ENCODE data around the gene SMC2. TPM values are rescaled to one million over a fixed set of nuclear protein-coding genes. Genes with fewer than 3 reads are reported as not detected.

SMC2 gene
- total RNA-seq, 1 donor from 2014 or later: 7.8 TPM

DNA sequence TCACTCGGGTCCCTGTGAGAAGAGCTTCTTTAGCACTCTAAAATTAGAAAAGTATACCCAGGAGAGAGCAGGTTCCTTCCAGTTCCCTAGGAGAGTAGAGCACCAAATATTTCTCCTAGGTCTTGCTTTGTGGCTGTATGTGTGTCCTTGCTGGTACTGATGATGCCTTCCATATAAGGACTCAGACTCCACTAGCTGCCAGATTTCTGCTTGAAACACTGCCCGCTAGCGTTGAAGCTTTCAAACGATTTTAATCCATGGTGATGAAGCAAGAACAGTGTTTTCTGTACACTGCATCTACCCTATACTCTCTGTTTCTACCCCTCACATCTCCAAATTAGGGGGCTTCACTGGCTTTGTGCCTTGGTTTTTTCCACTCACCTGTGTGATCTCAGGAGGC lies 2.4 kb upstream of the SMC2 start:
- no peaks in the 10 kb centered on the region for H3K27me3 ChIP-seq
- H3K36me3 ChIP-seq: no peaks in the 10 kb centered on the region
- intact Hi-C loops (cut with DNase I): no loop called here
- H3K9me3 ChIP-seq: no peaks in the 10 kb centered on the region
- H3K4me3 ChIP-seq: peak overlapping the region; percentile 9
- ATAC-seq (peak; percentile 57), DNase-seq (no peak)
- TF ChIP-seq, protein P1, sequence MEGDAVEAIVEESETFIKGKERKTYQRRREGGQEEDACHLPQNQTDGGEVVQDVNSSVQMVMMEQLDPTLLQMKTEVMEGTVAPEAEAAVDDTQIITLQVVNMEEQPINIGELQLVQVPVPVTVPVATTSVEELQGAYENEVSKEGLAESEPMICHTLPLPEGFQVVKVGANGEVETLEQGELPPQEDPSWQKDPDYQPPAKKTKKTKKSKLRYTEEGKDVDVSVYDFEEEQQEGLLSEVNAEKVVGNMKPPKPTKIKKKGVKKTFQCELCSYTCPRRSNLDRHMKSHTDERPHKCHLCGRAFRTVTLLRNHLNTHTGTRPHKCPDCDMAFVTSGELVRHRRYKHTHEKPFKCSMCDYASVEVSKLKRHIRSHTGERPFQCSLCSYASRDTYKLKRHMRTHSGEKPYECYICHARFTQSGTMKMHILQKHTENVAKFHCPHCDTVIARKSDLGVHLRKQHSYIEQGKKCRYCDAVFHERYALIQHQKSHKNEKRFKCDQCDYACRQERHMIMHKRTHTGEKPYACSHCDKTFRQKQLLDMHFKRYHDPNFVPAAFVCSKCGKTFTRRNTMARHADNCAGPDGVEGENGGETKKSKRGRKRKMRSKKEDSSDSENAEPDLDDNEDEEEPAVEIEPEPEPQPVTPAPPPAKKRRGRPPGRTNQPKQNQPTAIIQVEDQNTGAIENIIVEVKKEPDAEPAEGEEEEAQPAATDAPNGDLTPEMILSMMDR (IDR thresholded peaks at IDR 0.05): peak; percentile 51
- H3K4me1 ChIP-seq: peaks cover 21% of the 10 kb centered on the region
- peak overlapping the region; percentile 75 for H3K27ac ChIP-seq

DNA sequence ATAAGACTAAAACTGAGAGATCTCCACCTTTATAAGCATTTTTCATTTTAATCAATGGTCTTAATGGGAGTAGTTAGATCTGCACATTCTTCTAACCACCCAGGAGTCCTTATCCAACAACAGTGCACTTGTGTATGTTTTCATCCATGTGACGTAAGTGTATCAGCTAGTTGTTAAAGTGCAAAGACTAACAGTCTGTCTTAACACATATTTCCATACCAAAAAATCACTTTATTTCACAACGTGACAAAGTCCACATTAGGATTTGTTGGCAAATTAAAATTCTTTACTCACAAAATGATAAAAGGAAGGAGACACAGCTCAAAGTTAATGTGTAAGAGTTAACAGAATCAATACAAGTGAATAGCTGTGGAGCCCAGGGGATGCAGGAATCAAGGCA lies 1.9 kb upstream of the SMC2 start:
- H3K27ac ChIP-seq: no peak overlapping the region
- intact Hi-C loops (cut with DNase I): no loop called here
- ATAC-seq: no peak
- peaks cover 21% of the 10 kb centered on the region for H3K4me1 ChIP-seq
- no peaks in the 10 kb centered on the region for H3K36me3 ChIP-seq
- H3K9me3 ChIP-seq: no peaks in the 10 kb centered on the region
- H3K27me3 ChIP-seq: no peaks in the 10 kb centered on the region
- DNase-seq: no peak
- TF ChIP-seq, protein P1 (IDR thresholded peaks at IDR 0.05): no peak
- H3K4me3 ChIP-seq: no peak overlapping the region

DNA sequence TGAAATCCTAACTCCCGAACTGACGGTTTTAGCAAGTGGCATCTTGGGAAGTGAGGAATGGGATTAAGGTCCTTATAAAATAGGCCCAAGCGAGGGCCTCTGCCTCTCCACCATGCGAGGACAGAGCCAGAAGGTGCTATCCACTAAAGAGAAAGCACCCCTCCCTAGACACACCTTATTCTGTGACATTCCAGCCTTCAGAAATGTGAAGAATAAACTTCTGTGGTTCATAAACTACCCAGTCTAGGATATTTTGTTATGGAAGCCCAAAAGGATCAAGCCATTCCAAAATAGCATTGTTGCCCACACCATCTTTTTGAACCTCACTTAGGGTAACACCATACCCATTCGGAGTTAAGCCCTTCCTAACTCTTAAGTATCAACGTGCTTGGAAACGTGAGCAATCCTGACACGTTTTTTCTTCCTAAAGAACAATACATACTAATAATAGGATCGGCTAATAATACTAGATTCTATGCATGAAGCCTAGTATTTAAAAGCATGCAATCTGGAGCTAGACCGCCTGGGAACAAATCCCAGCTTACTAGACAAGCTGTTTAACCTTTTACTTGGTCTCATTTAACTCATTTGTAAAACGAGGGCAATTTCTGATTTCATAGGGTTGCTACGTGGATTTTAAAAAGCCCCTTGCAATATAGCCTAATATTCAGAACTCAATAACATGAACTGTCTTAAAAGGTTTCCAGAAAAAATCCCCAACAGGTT lies 1.1 kb upstream of the SMC2 start:
- intact Hi-C loops (cut with DNase I): no loop called here
- Histone ChIP-seq H3K4me3 (peak overlapping the region; percentile 60), H3K4me1 (peaks cover 21% of the 10 kb centered on the region), H3K36me3 (no peaks in the 10 kb centered on the region), H3K27ac (peak overlapping the region; percentile 93), H3K9me3 (no peaks in the 10 kb centered on the region), H3K27me3 (no peaks in the 10 kb centered on the region)
- TF ChIP-seq, protein P1 (IDR thresholded peaks at IDR 0.05): no peak
- ATAC-seq (no peak), DNase-seq (no peak)

DNA sequence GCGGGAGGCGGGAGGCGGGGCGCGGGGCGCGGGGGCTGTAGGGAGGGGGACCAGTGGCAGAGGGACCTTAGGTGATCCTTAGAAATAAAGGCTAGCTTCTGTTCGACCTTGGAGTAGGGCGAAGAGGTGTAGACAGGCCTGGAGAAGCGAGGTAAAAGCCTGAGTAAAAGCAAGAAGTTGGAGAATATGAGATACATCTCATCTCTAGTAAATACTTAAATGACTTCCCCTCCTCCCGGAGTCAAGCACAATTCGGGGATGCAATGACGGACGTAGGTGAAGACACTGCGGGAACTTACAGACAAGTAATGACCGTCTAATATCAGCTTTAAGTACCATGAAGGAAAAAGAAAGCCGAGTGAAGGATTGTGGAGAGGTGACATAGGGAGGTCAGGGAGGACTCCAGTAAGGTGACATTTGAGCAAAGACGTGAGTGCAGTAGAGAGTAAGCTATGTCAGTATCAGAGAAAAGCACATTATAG lies 466 bp downstream of the SMC2 start:
- Histone ChIP-seq H3K9me3 (no peaks in the 10 kb centered on the region), H3K27ac (peak overlapping the region; percentile 93), H3K36me3 (no peaks in the 10 kb centered on the region), H3K4me3 (peak overlapping the region; percentile 60), H3K4me1 (peaks cover 21% of the 10 kb centered on the region), H3K27me3 (no peaks in the 10 kb centered on the region)
- DNase-seq: no peak
- intact Hi-C loops (cut with DNase I): no loop called here
- no peak for ATAC-seq
- TF ChIP-seq, protein P1 (IDR thresholded peaks at IDR 0.05): no peak

DNA sequence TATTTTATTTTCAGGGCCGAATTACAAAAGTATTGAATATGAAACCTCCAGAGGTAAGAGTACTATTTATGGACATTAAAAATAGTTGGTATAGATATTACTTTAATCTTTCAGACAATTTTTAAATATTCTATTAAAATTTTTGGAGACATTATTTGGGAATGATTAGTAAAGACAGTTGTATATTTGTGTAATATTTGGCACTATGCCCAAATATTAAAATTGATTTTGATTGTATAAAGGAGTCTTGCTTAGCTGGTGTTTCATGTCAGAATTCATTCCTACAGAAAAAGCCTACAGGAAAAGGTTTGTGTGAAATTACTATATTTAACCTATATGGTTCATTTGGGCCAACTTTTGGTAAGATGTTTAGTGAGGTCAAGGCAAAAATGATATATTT lies 5.5 kb downstream of the SMC2 start:
- DNase-seq (no peak), ATAC-seq (no peak)
- Histone ChIP-seq H3K4me1 (peaks cover 6% of the 10 kb centered on the region), H3K27ac (no peak overlapping the region), H3K4me3 (no peak overlapping the region), H3K36me3 (peaks cover 33% of the 10 kb centered on the region), H3K9me3 (no peaks in the 10 kb centered on the region), H3K27me3 (no peaks in the 10 kb centered on the region)
- TF ChIP-seq, protein P1 (IDR thresholded peaks at IDR 0.05): no peak
- intact Hi-C loops (cut with DNase I): no loop called here

Measured in upper lobe of right lung (tissue), 1 donor.